ENCODE data around the gene CNOT11.
"Not testable (repeated sequence)": the region's sequence is repeated elsewhere in the genome, so short reads cannot be mapped to it uniquely, and the experiment has no call there.

The CNOT11 gene

GRCh38 chr2:101252408-101253012, at the start of gene CNOT11:
Gene CNOT11, plus strand, starts transcription at chr2:101252886. Its CDS starts 79 bp downstream, at chr2:101252965.
- DNase-seq: peak; percentile 99

GRCh38 chr2:101204400-101205115, 48.1 kb upstream of the CNOT11 start:
- DNase-seq: no peak

DNA sequence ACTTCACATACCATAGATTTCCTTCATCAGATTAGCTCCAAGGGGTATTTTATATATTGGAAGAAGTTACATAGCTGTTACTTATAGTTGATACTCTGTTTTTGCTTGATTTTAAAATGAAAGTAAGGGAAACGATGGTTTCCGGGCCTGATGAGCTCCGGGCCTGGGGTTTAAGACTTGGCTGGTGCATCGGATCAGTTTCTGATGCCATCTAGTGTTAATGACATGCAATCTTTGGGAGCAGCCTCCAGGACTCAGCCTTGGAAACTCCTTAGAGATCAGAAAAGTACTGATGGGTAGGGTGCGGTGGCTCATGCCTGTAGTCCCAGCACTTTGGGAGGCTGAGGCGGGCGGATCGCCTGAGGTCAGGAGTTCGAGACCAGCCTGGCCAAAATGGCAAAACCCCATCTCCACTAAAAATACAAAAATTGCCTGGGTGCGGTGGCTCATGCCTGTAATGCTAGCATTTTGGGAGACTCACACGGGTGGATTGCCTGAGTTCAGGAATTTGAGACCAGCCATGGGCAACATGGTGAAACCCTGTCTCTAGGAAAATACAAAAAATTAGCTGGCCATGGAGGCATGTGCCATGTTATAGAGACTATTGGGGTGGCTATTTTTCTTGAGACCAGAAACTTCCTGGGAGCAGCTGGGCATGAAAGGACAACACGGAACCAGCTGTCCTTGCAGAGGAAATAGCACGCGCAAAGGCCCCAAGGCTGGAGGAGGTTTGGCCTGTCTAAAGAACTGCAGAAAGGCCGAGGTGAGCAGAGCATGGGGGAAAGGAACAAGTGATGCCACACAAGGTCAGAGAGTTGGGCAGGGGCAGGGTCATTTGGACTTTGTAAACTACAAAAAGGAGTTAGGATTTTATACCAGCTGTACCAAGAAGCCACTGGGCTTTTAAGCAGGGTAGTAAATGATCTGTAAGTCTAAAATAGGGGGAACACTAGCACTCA, 46.9 kb upstream of the CNOT11 start:
- DNase-seq: peak; percentile 61

DNA sequence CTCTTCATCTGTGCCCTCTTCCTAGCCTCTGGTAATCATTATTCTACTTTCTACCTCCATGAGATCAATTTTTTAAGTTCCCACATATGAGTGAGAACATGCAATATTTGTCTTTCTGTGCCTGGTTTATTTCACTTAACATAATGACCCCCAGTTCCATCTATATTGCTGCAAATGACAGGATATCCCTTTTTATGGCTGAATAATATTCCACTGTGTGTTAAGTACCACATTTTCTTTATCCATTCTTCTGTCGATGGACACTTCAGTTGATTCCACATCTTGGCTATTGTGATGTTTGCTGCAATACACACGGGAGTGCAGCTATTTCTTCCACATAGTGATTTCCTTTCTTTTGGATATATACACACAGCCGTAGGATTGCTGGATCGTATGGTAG, 43.9 kb upstream of the CNOT11 start:
- no peak for DNase-seq

GRCh38 chr2:101219246-101219645, 33.4 kb upstream of the CNOT11 start:
- no peak for DNase-seq

GRCh38 chr2:101220091-101220490, 32.6 kb upstream of the CNOT11 start:
- DNase-seq: not testable (repeated sequence)

DNA sequence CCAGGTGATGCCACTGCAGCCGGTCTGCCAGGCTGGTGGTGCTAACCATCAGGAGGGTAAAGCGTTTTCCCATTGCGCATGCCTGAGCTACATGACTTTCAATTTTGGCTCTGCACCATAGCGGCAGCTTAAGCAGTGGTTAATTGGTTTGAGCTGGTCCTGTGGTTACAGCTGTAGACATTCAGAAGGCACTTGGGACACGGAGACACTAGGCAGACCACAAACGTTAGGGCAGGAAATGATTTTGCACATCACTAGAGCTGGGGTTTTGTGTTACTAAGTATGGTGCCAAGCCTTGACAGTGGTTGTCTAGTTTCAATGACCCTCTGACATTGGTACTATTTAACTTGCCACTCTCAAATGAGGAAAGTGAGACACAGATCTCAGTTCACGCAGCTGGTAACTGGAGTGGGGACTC, 28.9 kb upstream of the CNOT11 start:
- peak; percentile 38 for DNase-seq

DNA sequence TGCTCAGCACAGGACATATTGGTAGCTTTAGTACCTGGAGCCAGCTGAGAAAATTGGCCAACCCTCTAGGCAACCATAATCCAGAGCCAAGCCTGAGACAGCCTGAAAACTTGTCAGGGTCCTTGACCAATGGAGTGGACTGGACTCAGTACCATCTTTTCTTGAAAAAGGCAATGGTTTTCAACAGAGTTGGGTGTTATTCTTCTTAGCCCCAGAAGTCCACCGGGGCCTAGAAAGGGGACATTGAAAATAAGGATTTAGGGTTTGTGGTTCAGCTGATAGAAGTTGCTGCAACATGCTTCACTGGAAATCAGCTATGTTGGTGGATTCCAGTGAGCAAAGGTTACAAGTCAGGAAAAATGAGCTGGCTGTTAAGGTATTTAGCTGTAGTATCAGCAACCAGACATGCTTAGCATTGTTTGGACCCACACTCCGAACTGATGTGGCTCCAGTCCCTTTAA, 22.1 kb upstream of the CNOT11 start:
- DNase-seq: no peak

- DNase-seq: no peak
These were observed 21.4 kb upstream of the CNOT11 start for GRCh38 chr2:101231240-101231639.

- no peak for DNase-seq
These were observed 20.6 kb upstream of the CNOT11 start for GRCh38 chr2:101231937-101232730.

- no peak for DNase-seq
These were observed 19.9 kb upstream of the CNOT11 start for GRCh38 chr2:101232770-101233169.

DNA sequence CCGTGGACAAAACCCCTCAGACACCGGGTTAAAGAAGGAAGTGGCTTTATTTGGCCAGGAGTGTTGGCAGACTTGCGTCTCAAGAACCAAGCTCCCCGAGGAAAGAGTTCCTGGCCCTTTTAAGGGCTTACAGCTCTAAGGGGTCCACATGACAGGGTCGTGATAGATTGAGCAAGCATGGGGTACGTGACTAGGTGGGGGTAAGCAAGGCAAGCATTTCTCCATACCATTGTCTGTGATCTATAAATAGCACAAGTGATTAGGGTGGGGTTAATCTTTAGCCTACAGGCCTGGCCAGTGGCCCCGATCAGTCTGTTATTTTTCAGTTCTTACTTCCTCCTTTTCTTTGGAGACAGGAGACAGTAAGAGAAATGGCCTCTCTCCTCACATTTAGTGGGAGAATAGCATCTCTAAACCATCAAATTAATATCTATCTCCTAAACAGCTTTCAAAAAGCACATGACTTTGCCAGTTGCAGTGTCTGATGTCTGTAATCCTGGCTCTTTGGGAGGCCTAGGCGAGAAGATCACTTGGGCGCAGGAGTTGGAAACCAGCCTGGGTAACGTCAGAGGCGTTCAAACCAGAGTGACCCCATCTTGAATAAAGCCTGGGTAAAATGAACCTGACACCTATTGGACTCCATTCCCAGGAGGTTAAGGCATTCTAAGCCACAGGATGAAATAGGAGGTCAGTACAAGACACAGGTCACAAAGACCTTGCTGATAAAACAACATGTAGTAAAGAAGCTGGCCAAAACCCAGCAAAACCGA, 18.3 kb upstream of the CNOT11 start:
- no peak for DNase-seq

GRCh38 chr2:101235956-101236355, 16.7 kb upstream of the CNOT11 start:
- not testable (repeated sequence) for DNase-seq

GRCh38 chr2:101237944-101238343, 14.7 kb upstream of the CNOT11 start:
- DNase-seq: not testable (repeated sequence)

- no peak for DNase-seq
These were observed 13.5 kb upstream of the CNOT11 start for GRCh38 chr2:101238930-101239759.

GRCh38 chr2:101239760-101240118, 12.9 kb upstream of the CNOT11 start:
- not testable (repeated sequence) for DNase-seq

DNA sequence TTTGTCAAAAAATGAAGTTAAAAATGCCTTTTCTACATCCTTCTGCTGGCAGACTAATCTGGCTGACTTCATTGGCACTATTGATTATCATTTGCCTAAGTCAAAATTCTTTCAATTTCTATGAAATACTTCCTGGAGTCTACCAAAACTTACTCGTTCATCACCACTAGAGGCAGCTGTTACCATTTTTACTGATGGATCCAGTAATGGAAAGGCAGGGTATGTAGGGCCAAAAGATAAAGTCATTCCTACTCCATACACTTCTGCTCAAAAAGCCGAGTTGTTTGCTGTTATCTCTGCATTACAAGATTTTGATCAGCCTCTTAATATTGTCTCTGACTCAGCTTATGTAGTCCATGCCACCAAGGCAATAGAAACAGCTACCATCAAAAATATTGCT, 12.0 kb upstream of the CNOT11 start:
- DNase-seq: not testable (repeated sequence)

GRCh38 chr2:101241158-101241557, 11.5 kb upstream of the CNOT11 start:
- DNase-seq: no peak

- DNase-seq: not testable (repeated sequence)
These were observed 8.3 kb upstream of the CNOT11 start for GRCh38 chr2:101244373-101244772.

DNA sequence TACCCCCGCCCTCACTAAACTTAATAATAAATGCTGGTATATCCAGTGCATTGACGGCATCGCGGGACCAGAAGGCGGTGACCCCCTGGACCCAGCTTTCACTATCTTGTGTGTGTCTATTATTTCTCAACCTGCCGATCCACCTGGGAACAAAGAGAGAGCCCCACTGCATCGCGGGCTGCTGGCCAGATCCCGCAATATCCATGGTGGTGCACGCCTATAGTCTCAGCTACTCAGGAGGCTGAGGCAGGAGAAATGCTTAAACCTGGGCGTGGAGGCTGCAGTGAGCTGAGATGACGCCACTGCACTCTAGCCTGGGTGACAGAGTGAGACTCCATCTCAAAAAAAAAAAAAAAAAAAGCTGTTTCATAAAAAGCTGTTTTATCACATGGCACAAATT, 7.8 kb upstream of the CNOT11 start:
- not testable (repeated sequence) for DNase-seq

DNA sequence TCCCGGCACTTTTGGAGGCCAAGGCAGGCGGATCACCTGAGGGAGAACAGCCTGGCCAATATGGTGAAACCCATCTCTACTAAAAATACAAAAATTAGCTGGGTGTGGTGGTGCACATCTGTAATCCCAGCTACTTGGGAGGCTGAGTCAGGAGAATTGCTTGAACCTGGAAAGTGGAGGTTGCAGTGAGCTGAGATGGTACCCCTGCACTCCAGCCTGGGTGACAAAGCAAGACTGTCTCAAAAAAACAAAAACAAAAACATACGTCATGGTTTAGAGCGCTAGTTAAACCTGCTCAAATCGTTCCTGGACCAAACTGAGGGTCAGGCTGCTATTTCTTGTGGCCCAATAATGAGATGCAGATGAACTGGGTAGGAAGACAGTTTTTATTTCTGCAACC, 7.2 kb upstream of the CNOT11 start:
- DNase-seq: not testable (repeated sequence)
